Breast epithelium (tissue), 3 donors: ENCODE data around the gene ST14.

Experiments used
- POLR2AphosphoS5 ChIP-seq, 3 donors: sonication (generic); formaldehyde crosslinking; IDR thresholded peaks; one replicate each; pipeline ENCODE4 v1.6.1; 2017; ENCODE audit warnings: antibody characterized with exemption in 3 of 3
- TF ChIP-seq, protein P1 (sequence below), 3 donors: fragments of 450-650 bp; IDR thresholded peaks; one replicate each; pipeline ENCODE4 v1.5.1; 2016 to 2017; ENCODE audit warnings: antibody characterized with exemption in 3 of 3, mild to moderate bottlenecking in 3 of 3, moderate library complexity in 3 of 3

DNA sequence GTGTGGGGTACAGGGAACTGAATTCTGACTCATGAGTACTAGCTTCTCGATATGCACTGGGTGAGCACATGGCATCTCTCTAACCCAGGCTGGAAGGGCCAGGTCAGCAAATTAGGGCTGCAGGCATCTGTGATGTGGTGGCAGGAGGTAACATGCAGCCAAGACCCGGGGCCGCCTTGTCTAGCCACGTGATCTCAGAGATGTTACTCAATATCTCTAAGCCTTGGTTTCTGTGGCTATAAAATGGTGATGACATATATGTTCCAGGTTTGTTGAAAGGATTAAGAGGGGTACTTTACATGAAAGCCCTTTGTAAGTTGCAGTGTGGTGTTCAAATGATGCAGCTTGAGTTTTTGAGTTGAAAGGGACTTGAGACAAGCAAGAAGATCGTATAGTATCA is 3.2 kb downstream of the ST14 start:
- no peak for TF ChIP-seq POLR2AphosphoS5 (IDR thresholded peaks at IDR 0.05)
- TF ChIP-seq, protein P1, sequence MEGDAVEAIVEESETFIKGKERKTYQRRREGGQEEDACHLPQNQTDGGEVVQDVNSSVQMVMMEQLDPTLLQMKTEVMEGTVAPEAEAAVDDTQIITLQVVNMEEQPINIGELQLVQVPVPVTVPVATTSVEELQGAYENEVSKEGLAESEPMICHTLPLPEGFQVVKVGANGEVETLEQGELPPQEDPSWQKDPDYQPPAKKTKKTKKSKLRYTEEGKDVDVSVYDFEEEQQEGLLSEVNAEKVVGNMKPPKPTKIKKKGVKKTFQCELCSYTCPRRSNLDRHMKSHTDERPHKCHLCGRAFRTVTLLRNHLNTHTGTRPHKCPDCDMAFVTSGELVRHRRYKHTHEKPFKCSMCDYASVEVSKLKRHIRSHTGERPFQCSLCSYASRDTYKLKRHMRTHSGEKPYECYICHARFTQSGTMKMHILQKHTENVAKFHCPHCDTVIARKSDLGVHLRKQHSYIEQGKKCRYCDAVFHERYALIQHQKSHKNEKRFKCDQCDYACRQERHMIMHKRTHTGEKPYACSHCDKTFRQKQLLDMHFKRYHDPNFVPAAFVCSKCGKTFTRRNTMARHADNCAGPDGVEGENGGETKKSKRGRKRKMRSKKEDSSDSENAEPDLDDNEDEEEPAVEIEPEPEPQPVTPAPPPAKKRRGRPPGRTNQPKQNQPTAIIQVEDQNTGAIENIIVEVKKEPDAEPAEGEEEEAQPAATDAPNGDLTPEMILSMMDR (IDR thresholded peaks at IDR 0.05) = no peak
